Cardiac muscle cell (in vitro differentiated cells and primary cell): Measurements from ENCODE around the gene GRM1. TPM values are rescaled to one million over a fixed set of nuclear protein-coding genes. Genes with fewer than 3 reads are reported as not detected.

Experiments
- DNase-seq, 2 donors: peaks; one replicate each; pipeline versions ENCODE4 v3.0.0 to v3.0.0-alpha.2; 2010 to 2017; ENCODE audit warnings: low read depth in 1 of 2, low spot score in 1 of 2
- H3K27ac ChIP-seq: fragments of 200-600 bp; sonication (generic); 2 replicates; pipeline ENCODE4 v1.5.1; 2016
- H3K27me3 ChIP-seq: fragments of 200-600 bp; sonication (generic); 2 replicates; pipeline ENCODE4 v1.6.0; 2016; ENCODE audit warnings: control low read depth
- H3K36me3 ChIP-seq: fragments of 200-600 bp; sonication (generic); 2 replicates; pipeline ENCODE4 v1.5.1; 2016; ENCODE audit warnings: control low read depth
- H3K4me1 ChIP-seq: fragments of 200-600 bp; sonication (generic); 2 replicates; pipeline ENCODE4 v1.8.1; 2017; ENCODE audit warnings: low read depth, mild to moderate bottlenecking, mixed run types
- H3K4me3 ChIP-seq: fragments of 200-600 bp; sonication (generic); 2 replicates; pipeline ENCODE4 v1.5.1; 2016; ENCODE audit warnings: mild to moderate bottlenecking
- H3K9me3 ChIP-seq: fragments of 200-600 bp; sonication (generic); 2 replicates; pipeline ENCODE4 v1.5.1; 2017; ENCODE audit warnings: low read depth, mild to moderate bottlenecking, control low read depth
- CTCF ChIP-seq: IDR thresholded peaks from 2 replicates; pipeline ENCODE4 v1.5.1; 2012; ENCODE audit warnings: low read depth, mild to moderate bottlenecking, low read length
- polyA plus RNA-seq: library from polyadenylated mRNA; unstranded; fragments of >200 nt; fragmentation: Nextera tagmentation; extraction: Ambion mirVana; gene quantifications from 2 replicates; pipeline ENCODE4 v1.2.1, GENCODE V29; 2016
- total RNA-seq: library from RNA; depleted of rRNA; stranded (reverse); fragments of >200 nt; gene quantifications from 2 replicates; pipeline ENCODE4 v1.2.3, GENCODE V29; 2016

Gene GRM1
- total and polyA plus RNA-seq, 2 experiments from 2014 or later, result 0.54 TPM; not detected in 1

DNA sequence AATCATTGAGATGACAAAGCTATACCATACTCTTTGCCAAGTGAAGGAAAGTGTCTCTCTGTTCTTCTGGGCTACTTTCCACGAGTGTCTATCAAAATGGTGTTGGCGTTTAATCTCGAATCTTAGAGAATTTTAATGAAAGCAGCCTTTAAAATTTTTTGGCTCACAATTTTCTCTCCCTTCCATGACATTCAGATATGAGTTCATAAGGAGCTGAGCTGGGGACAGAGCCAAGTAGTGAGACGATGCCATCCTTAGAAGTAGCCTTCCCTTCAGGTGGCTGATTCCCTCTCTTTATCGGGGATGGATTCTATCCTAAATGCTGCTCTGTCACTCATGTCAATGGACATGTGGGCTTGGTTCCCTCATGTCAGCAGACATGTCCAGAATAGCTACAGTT lies 132.8 kb downstream of the GRM1 start:
- Histone ChIP-seq H3K9me3 (no peaks in the 10 kb centered on the region), H3K27me3 (no peaks in the 10 kb centered on the region), H3K4me3 (no peak overlapping the region), H3K27ac (peak overlapping the region; percentile 79), H3K4me1 (peaks cover 24% of the 10 kb centered on the region), H3K36me3 (no peaks in the 10 kb centered on the region)
- no peak for DNase-seq
- no peak for TF ChIP-seq CTCF

DNA sequence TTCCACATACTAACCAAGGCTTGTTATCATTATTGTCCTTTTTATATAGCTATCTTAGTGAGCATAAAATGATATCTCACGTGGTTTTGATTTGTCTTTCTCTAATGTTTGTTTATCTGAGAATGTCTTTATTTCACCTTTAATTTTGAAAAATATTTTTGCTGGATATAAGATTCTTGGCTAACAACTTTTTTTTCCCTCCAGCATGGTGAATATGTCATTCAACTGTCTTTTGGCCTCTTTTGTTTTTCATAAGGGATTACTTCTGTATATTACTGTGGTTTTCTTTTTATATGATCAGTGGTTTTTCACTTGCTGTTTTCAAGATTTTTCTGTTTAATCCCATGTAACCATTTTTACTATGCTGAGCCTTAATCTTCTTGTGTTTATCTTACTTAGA lies 141.0 kb downstream of the GRM1 start:
- Histone ChIP-seq H3K36me3 (no peaks in the 10 kb centered on the region), H3K4me3 (no peak overlapping the region), H3K4me1 (no peaks in the 10 kb centered on the region), H3K27ac (no peak overlapping the region), H3K9me3 (no peaks in the 10 kb centered on the region), H3K27me3 (no peaks in the 10 kb centered on the region)
- no peak for TF ChIP-seq CTCF
- DNase-seq, result no peak

DNA sequence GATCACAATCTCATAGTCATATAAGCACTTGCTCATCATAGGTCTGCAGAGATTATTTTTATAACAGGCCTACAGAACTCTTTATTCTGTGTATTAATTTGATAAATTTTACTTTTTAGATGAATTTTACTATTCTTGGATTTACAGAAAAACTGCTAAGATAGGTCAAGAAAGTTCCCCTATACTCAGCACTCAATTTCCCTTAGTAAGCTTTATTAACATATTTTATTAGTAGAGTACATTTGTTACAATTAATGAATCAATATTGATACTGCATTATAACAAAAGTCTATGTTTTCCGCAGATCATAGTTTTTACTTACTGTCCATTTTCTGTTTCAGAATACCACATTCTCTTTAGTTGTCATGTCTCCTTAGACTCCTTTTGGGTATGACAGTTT lies 148.9 kb downstream of the GRM1 start:
- Histone ChIP-seq H3K4me1 (no peaks in the 10 kb centered on the region), H3K36me3 (no peaks in the 10 kb centered on the region), H3K9me3 (no peaks in the 10 kb centered on the region), H3K27ac (no peak overlapping the region), H3K27me3 (no peaks in the 10 kb centered on the region), H3K4me3 (no peak overlapping the region)
- TF ChIP-seq CTCF, result no peak
- DNase-seq, result no peak

DNA sequence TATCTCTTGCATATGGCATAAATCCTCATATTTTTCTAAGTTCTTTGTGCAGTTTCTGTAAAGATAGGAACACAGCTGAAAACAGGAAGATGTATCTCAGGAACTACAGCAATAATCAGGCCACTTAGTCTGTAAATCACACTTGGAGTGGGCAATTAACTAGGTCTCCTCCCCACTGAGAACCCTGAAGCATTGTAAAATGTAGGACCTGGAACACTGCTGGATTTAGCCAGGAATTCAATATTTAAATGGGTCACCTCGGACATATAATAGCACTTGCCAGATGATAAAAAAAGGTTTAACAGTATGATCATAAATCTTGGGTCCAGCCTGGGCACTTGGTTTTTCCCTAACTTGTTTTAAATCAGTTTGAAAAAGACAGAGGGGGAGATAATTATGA lies 155.0 kb downstream of the GRM1 start:
- DNase-seq, result no peak
- no peak for TF ChIP-seq CTCF
- H3K9me3 ChIP-seq, result no peaks in the 10 kb centered on the region
- no peaks in the 10 kb centered on the region for H3K4me1 ChIP-seq
- no peaks in the 10 kb centered on the region for H3K36me3 ChIP-seq
- H3K27me3 ChIP-seq, result no peaks in the 10 kb centered on the region
- H3K4me3 ChIP-seq, result no peak overlapping the region
- H3K27ac ChIP-seq, result no peak overlapping the region

GRCh38 chr6:146184701-146185100 lies 155.8 kb downstream of the GRM1 start:
- Histone ChIP-seq H3K9me3 (no peaks in the 10 kb centered on the region), H3K4me1 (no peaks in the 10 kb centered on the region), H3K27ac (no peak overlapping the region), H3K36me3 (no peaks in the 10 kb centered on the region), H3K27me3 (no peaks in the 10 kb centered on the region), H3K4me3 (no peak overlapping the region)
- no peak for DNase-seq
- TF ChIP-seq CTCF, result no peak

DNA sequence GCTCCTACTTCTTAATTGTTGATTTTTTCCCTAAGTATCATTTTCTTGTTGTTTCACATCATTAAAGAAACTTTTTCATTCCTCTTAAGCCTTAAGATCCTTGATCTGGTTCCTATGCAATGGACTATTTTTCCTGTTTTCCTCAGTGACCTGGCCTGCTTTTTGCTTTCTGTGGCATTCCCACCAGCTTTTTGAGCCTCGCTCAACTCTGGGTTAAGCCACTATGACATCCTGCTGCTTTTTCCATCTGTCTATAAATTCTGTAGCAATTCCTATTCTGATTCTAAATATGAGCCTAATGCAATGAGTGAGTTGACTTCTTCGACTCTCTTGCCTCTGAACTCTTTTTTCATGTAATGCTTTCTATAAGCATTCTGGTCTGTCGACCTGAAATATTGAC lies 160.3 kb downstream of the GRM1 start:
- no peaks in the 10 kb centered on the region for H3K4me1 ChIP-seq
- no peaks in the 10 kb centered on the region for H3K27me3 ChIP-seq
- H3K27ac ChIP-seq, result no peak overlapping the region
- no peaks in the 10 kb centered on the region for H3K36me3 ChIP-seq
- no peak for TF ChIP-seq CTCF
- H3K9me3 ChIP-seq, result no peaks in the 10 kb centered on the region
- no peak overlapping the region for H3K4me3 ChIP-seq
- no peak for DNase-seq
